ENCODE data around the gene TAX1BP3. TPM values are rescaled to one million over a fixed set of nuclear protein-coding genes. Genes with fewer than 3 reads are reported as not detected.

TAX1BP3 gene
- total RNA-seq, 1 experiment from 2014 or later, result 147 TPM

DNA sequence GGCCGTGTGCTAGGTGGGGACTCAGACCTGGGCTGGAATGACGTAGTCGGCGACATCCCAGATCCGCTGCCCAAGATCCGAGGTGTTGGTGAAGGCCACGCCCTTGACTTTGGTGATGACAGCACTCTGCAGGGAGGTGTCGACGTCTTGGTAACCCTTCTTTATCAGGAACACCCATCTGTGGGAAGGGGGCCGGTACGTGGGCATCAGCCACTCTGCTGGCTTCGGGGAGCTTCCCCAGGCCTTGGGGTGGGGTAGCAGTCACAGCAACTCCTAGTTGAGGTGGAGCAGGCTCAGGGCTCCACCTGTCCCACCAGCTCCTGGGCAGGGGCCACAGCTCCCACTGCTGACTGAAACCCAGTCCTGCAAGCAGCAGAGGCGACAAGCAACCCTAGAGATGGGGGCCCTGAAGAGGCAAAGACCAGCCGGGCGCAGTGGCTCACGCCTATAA lies 23.3 kb upstream of the TAX1BP3 start:
- intact Hi-C loops (cut with micrococcal nuclease), result no loop called here
- no peak overlapping the region for H3K27ac Mint-ChIP-seq (ENCODE audit: low read depth, unreplicated experiment)
- H3K27me3 Mint-ChIP-seq (ENCODE audit: insufficient read depth, unreplicated experiment), result no peaks in the 10 kb centered on the region
- CTCF ChIA-PET, result interaction anchor here (0.6 to 1.2 kb wide), 3 partner anchors 9 to 30 kb away, joined by 3 to 7 read pairs (median 5); no protein-coding TSS in a partner anchor
- BruUV-seq (replicated peaks), result no TSS peak
- no peaks in the 10 kb centered on the region for H3K9me3 Mint-ChIP-seq (ENCODE audit: unreplicated experiment)
- no peak overlapping the region for H3K4me3 Mint-ChIP-seq (ENCODE audit: unreplicated experiment)
- H3K4me1 Mint-ChIP-seq (ENCODE audit: insufficient read depth, unreplicated experiment), result no peaks in the 10 kb centered on the region
- DNase-seq (ENCODE audit: unreplicated experiment), result no peak
- H3K36me3 Mint-ChIP-seq (ENCODE audit: insufficient read depth, unreplicated experiment), result no peaks in the 10 kb centered on the region
- POLR2A ChIA-PET, result interaction anchor here (0.7 kb wide), 1 partner anchor 11 kb away, joined by 5 read pairs; no protein-coding TSS in a partner anchor
- TF ChIP-seq, protein P1, sequence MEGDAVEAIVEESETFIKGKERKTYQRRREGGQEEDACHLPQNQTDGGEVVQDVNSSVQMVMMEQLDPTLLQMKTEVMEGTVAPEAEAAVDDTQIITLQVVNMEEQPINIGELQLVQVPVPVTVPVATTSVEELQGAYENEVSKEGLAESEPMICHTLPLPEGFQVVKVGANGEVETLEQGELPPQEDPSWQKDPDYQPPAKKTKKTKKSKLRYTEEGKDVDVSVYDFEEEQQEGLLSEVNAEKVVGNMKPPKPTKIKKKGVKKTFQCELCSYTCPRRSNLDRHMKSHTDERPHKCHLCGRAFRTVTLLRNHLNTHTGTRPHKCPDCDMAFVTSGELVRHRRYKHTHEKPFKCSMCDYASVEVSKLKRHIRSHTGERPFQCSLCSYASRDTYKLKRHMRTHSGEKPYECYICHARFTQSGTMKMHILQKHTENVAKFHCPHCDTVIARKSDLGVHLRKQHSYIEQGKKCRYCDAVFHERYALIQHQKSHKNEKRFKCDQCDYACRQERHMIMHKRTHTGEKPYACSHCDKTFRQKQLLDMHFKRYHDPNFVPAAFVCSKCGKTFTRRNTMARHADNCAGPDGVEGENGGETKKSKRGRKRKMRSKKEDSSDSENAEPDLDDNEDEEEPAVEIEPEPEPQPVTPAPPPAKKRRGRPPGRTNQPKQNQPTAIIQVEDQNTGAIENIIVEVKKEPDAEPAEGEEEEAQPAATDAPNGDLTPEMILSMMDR (IDR thresholded peaks at IDR 0.05; ENCODE audit: unreplicated experiment), result no peak

DNA sequence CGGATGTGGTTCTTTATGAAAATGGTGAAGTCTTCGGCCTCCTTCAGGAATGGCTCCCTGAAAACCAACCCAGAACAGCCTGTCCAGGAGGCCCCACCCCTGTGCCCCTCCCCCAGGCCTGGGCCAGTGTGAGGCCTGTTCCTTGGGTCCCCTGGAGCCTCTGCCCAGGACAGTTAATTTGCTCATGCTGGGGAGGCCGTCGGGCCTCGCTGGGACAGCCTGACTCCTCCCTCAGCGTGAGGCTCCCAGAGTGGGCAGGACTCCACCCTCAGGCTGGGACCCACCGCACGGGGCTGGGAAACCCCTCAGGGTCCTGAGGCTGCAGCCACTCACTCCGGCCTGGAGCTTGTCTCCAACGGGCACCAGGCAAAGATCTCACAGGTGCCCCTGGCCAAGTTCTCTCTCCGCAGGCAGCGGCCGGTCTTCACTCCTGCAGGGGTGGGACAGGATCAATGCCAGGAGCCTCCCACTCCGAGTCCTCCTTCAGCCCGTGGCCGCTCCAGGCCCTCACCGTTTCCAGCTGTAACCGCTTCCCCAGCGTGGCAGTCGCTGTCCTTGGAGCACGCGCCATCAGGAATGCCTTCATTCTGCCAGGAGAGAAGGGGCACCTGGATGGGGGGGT lies 21.8 kb upstream of the TAX1BP3 start:
- Mint-ChIP-seq H3K4me1 (ENCODE audit: insufficient read depth, unreplicated experiment) (no peaks in the 10 kb centered on the region), H3K36me3 (ENCODE audit: insufficient read depth, unreplicated experiment) (no peaks in the 10 kb centered on the region)

DNA sequence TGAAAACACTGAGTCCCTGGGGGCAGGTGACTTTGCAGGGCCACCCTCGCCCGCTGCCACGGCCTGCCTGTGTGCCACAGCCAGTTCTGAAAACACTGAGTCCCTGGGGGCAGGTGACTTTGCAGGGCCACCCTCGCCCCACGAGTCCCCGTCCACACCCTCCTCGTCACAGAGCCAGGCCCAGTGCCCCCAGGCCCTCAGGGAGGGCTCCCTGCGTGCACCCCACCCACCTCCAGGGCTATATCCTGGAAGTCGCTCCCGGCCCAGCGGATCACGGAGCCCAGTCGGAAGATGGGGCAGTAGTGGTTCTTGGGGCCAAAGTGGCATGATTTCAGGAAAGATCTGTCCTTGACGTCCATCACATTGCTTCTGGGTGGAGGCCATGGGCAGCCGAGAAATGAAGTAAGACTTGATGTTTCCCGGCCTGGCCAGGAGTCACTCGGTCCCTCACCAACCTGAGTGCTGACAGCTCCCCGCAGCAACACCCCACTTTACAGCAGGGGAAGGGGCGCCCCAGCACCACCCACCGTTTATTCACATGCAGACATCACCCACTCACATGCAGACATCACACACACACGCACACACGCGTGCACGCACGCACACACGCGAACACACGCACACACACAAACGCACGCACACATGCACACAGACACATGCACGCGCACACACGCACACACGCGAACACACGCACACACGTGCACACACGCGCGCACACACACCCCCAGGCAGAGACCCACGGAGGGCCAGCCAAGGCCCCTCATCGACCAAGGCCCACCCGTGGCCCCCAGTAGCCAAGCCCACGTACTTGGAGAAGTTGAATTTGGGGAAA lies 21.1 kb upstream of the TAX1BP3 start:
- TF ChIP-seq, protein P1 (IDR thresholded peaks at IDR 0.05; ENCODE audit: unreplicated experiment), result no peak
- Mint-ChIP-seq H3K27me3 (ENCODE audit: insufficient read depth, unreplicated experiment) (no peaks in the 10 kb centered on the region), H3K27ac (ENCODE audit: low read depth, unreplicated experiment) (no peak overlapping the region), H3K9me3 (ENCODE audit: unreplicated experiment) (no peaks in the 10 kb centered on the region), H3K4me3 (ENCODE audit: unreplicated experiment) (no peak overlapping the region), H3K36me3 (ENCODE audit: insufficient read depth, unreplicated experiment) (no peaks in the 10 kb centered on the region), H3K4me1 (ENCODE audit: insufficient read depth, unreplicated experiment) (no peaks in the 10 kb centered on the region)
- ChIA-PET CTCF (no interaction called here), POLR2A (no interaction called here)
- no TSS peak for BruUV-seq (replicated peaks)
- DNase-seq (ENCODE audit: unreplicated experiment), result no peak
- intact Hi-C loops (cut with micrococcal nuclease), result no loop called here

More for the DNA sequence above, 21.8 kb upstream of the TAX1BP3 start:
- BruUV-seq (replicated peaks), result no TSS peak
- ChIA-PET CTCF (no interaction called here), POLR2A (no interaction called here)
- intact Hi-C loops (cut with micrococcal nuclease), result no loop called here
- Mint-ChIP-seq H3K27ac (ENCODE audit: low read depth, unreplicated experiment) (no peak overlapping the region), H3K27me3 (ENCODE audit: insufficient read depth, unreplicated experiment) (no peaks in the 10 kb centered on the region), H3K4me3 (ENCODE audit: unreplicated experiment) (no peak overlapping the region), H3K9me3 (ENCODE audit: unreplicated experiment) (no peaks in the 10 kb centered on the region)
- TF ChIP-seq, protein P1 (IDR thresholded peaks at IDR 0.05; ENCODE audit: unreplicated experiment), result no peak
- no peak for DNase-seq (ENCODE audit: unreplicated experiment)

DNA sequence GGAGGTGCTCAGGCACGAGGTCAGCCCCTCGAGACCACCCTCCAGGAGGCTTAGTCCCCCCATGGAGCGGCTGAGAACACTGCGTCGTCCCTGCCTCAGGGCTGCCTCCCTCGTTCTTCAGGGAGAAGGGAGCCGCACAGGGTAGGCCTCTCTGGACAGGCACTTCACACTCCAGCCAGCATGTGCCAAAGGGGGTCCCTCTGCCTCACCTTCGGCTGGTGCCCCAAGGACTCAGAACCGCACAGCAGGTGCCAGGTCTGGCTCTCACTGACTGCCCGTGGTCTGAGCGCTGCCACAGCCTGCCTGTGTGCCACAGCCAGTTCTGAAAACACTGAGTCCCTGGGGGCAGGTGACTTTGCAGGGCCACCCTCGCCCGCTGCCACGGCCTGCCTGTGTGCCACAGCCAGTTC lies 20.5 kb upstream of the TAX1BP3 start:
- BruUV-seq (replicated peaks), result no TSS peak
- CTCF ChIA-PET, result no interaction called here
- intact Hi-C loops (cut with micrococcal nuclease), result no loop called here

More for the DNA sequence above, 20.5 kb upstream of the TAX1BP3 start:
- no peaks in the 10 kb centered on the region for H3K9me3 Mint-ChIP-seq (ENCODE audit: unreplicated experiment)
- POLR2A ChIA-PET, result no interaction called here
- TF ChIP-seq, protein P1 (IDR thresholded peaks at IDR 0.05; ENCODE audit: unreplicated experiment), result no peak
- DNase-seq (ENCODE audit: unreplicated experiment), result no peak
- H3K27ac Mint-ChIP-seq (ENCODE audit: low read depth, unreplicated experiment), result no peak overlapping the region
- no peaks in the 10 kb centered on the region for H3K36me3 Mint-ChIP-seq (ENCODE audit: insufficient read depth, unreplicated experiment)
- H3K4me3 Mint-ChIP-seq (ENCODE audit: unreplicated experiment), result no peak overlapping the region
- no peaks in the 10 kb centered on the region for H3K27me3 Mint-ChIP-seq (ENCODE audit: insufficient read depth, unreplicated experiment)
- no peaks in the 10 kb centered on the region for H3K4me1 Mint-ChIP-seq (ENCODE audit: insufficient read depth, unreplicated experiment)

Data from MCF 10A (cell line).